ENCODE results near the gene SMCO4. TPM values are rescaled to one million over a fixed set of nuclear protein-coding genes. Genes with fewer than 3 reads are reported as not detected.
"Not testable (repeated sequence)": the region's sequence is repeated elsewhere in the genome, so short reads cannot be mapped to it uniquely, and the experiment has no call there.

SMCO4 gene
- total RNA-seq = 33.3 and 39.5 TPM in 2 replicates

GRCh38 chr11:93543292-93543977 lies at the start of gene SMCO4:
TSS of gene SMCO4 (minus strand) at chr11:93543391. CDS start at chr11:93479189, 64,202 bp downstream.
- intact Hi-C loops (cut with micrococcal nuclease) = loop anchor here (1.0 to 5.0 kb wide), 11 partner anchors 71 to 1429 kb away; partner anchors contain the start of genes ANKRD49, CWC15, KDM4D and MED17

GRCh38 chr11:93591247-93591898 lies 48.2 kb upstream of the SMCO4 start:
- intact Hi-C loops (cut with micrococcal nuclease) = no loop called here

- intact Hi-C loops (cut with micrococcal nuclease) = no loop called here
These were observed 46.2 kb upstream of the SMCO4 start for GRCh38 chr11:93589347-93589746.

- intact Hi-C loops (cut with micrococcal nuclease) = no loop called here
These were observed 44.8 kb upstream of the SMCO4 start for GRCh38 chr11:93587858-93588581.

GRCh38 chr11:93587425-93587824 lies 44.2 kb upstream of the SMCO4 start:
- intact Hi-C loops (cut with micrococcal nuclease) = not testable (repeated sequence)

- intact Hi-C loops (cut with micrococcal nuclease) = no loop called here
These were observed 42.6 kb upstream of the SMCO4 start for GRCh38 chr11:93585758-93586157.

- intact Hi-C loops (cut with micrococcal nuclease) = no loop called here
These were observed 40.3 kb upstream of the SMCO4 start for GRCh38 chr11:93583490-93583889.

GRCh38 chr11:93579187-93579751 lies 36.1 kb upstream of the SMCO4 start:
- intact Hi-C loops (cut with micrococcal nuclease) = no loop called here

GRCh38 chr11:93577286-93577685 lies 34.1 kb upstream of the SMCO4 start:
- intact Hi-C loops (cut with micrococcal nuclease) = no loop called here

GRCh38 chr11:93576870-93577269 lies 33.7 kb upstream of the SMCO4 start:
- intact Hi-C loops (cut with micrococcal nuclease) = not testable (repeated sequence)

GRCh38 chr11:93574638-93575220 lies 31.5 kb upstream of the SMCO4 start:
- intact Hi-C loops (cut with micrococcal nuclease) = no loop called here

- intact Hi-C loops (cut with micrococcal nuclease) = no loop called here
These were observed 30.0 kb upstream of the SMCO4 start for GRCh38 chr11:93573184-93573583.

GRCh38 chr11:93572621-93573020 lies 29.4 kb upstream of the SMCO4 start:
- intact Hi-C loops (cut with micrococcal nuclease) = no loop called here

GRCh38 chr11:93572171-93572570 lies 29.0 kb upstream of the SMCO4 start:
- intact Hi-C loops (cut with micrococcal nuclease) = no loop called here

- intact Hi-C loops (cut with micrococcal nuclease) = no loop called here
These were observed 28.4 kb upstream of the SMCO4 start for GRCh38 chr11:93571612-93572011.

- intact Hi-C loops (cut with micrococcal nuclease) = no loop called here
These were observed 27.7 kb upstream of the SMCO4 start for GRCh38 chr11:93570759-93571413.

- intact Hi-C loops (cut with micrococcal nuclease) = no loop called here
These were observed 26.3 kb upstream of the SMCO4 start for GRCh38 chr11:93569496-93569895.

- intact Hi-C loops (cut with micrococcal nuclease) = no loop called here
These were observed 25.5 kb upstream of the SMCO4 start for GRCh38 chr11:93568726-93569125.

- intact Hi-C loops (cut with micrococcal nuclease) = no loop called here
These were observed 24.3 kb upstream of the SMCO4 start for GRCh38 chr11:93567401-93567895.

- intact Hi-C loops (cut with micrococcal nuclease) = no loop called here
These were observed 21.7 kb upstream of the SMCO4 start for GRCh38 chr11:93564895-93565294.

- intact Hi-C loops (cut with micrococcal nuclease) = no loop called here
These were observed 20.7 kb upstream of the SMCO4 start for GRCh38 chr11:93563857-93564256.
